ENCODE measurements around the gene MOB2.

GRCh38 chr11:1532014-1532586 is 45.5 kb upstream of the MOB2 start:
- TF ChIP-seq CTCF (IDR thresholded peaks at IDR 0.05 in 2 of 3, conservative IDR thresholded peaks at IDR 0.05 in 1 of 3; ENCODE audit: insufficient read depth in 2 of 3, low read depth in 1 of 3, low read length in 3 of 3) (no peak), HDAC8 (tag; IDR thresholded peaks at IDR 0.05) (no peak), MAFK (IDR thresholded peaks at IDR 0.05; ENCODE audit: low read length) (no peak), SP1 (CRISPR knock-in tag; IDR thresholded peaks at IDR 0.05) (no peak), RFX1 (IDR thresholded peaks at IDR 0.05) (no peak), ZNF445 (CRISPR knock-in tag; IDR thresholded peaks at IDR 0.05; ENCODE audit: low read depth) (no peak), ZNF12 (CRISPR knock-in tag; IDR thresholded peaks at IDR 0.05) (no peak), NCOA2 (IDR thresholded peaks at IDR 0.05; ENCODE audit: partially characterized antibody in 2 of 2) (no peak)
